GM21529 (cell line): Measurements from ENCODE around the gene ABCB9.
A peak's percentile ranks its signal among the peaks of the same experiment; 100 is the strongest.

ENCODE experiments used
- ATAC-seq: cut with Tn5 transposase; IDR thresholded peaks from one replicate; pipeline ENCODE4 v1.9.1; 2021; ENCODE audit not compliant: unreplicated experiment

ABCB9 gene

GRCh38 chr12:122982963-122983788 is 16.9 kb upstream of the ABCB9 start:
- ATAC-seq = no peak

GRCh38 chr12:122982477-122982815 is 16.2 kb upstream of the ABCB9 start:
- no peak for ATAC-seq

GRCh38 chr12:122981587-122982476 is 15.6 kb upstream of the ABCB9 start:
- no peak for ATAC-seq

- peak; percentile 11 for ATAC-seq
These were observed 14.8 kb upstream of the ABCB9 start for GRCh38 chr12:122981036-122981471.

GRCh38 chr12:122980183-122981035 is 14.1 kb upstream of the ABCB9 start, which contains the start of gene ARL6IP4:
TSS of gene ARL6IP4 (plus strand) at chr12:122980681. CDS start at chr12:122981140, 459 bp downstream.
- peak; percentile 53 for ATAC-seq

- ATAC-seq = peak; percentile 1
These were observed 13.6 kb upstream of the ABCB9 start for GRCh38 chr12:122979908-122980182.

- ATAC-seq = no peak
These were observed 13.0 kb upstream of the ABCB9 start for GRCh38 chr12:122979001-122979907.

- no peak for ATAC-seq
These were observed 12.3 kb upstream of the ABCB9 start for GRCh38 chr12:122978507-122978955.

- ATAC-seq = no peak
These were observed 11.6 kb upstream of the ABCB9 start for GRCh38 chr12:122977655-122978392.

- ATAC-seq = no peak
These were observed 10.9 kb upstream of the ABCB9 start for GRCh38 chr12:122977153-122977552.

GRCh38 chr12:122976648-122976975 is 10.3 kb upstream of the ABCB9 start:
- no peak for ATAC-seq

- ATAC-seq = no peak
These were observed 9.8 kb upstream of the ABCB9 start for GRCh38 chr12:122975790-122976647.

- peak; percentile 74 for ATAC-seq
These were observed 8.9 kb upstream of the ABCB9 start, which contains the start of gene OGFOD2 for GRCh38 chr12:122974892-122975789. TSS of gene OGFOD2 (plus strand) at chr12:122975244. CDS start at chr12:122975252, 8 bp downstream.

- peak; percentile 77 for ATAC-seq
These were observed 8.1 kb upstream of the ABCB9 start for GRCh38 chr12:122974274-122974891.

- ATAC-seq = no peak
These were observed 3.4 kb upstream of the ABCB9 start for GRCh38 chr12:122969676-122970075.

- no peak for ATAC-seq
These were observed 1.8 kb upstream of the ABCB9 start for GRCh38 chr12:122968104-122968503.
